Dedifferentiated amniotic fluid mesenchymal stem cell (primary cell): ENCODE results near the gene DENND1B.
"Not testable (repeated sequence)": the region's sequence is repeated elsewhere in the genome, so short reads cannot be mapped to it uniquely, and the experiment has no call there.

Source experiments
- DNase-seq: peaks from one replicate; pipeline ENCODE4 v3.0.0-alpha.2; 2016; ENCODE audit errors: extremely low spot score

DENND1B gene

DNA sequence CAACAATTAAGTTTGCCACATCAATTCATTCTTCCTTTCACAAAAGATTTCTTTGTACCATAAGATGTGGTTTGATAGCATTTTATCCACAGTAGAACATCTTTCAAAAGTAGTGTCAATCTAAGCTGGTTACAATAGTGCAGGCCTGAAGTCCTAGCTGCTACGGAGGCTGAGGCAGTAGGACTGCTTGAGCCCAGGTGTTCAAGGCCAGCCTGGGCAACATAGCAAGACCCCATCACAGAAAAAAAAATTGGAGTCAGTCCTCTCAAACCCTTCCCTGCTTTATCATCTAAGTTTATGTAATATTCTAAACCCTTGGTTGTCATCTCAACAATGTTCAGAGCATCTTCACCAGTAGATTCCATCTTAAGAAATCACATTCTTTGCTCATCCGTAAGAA is 31.7 kb downstream of the DENND1B start:
- no peak for DNase-seq

DNA sequence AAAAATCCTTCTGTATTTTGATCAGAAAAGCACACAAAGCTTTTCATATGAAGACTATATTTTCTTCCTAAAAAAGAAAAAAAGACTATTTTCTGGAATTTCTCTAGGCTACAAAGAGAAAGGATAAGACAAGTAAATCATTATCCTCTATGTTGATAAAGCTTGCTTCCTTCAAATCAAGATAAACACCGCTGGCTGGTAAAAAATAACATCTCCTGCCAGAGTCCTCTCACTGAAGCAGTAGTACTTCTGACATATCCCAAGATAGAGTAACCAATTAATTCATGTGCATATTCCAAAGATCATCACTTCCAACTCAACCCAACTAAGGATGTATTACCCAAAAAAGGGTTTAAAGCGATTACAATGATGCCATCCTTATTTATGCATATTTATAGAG is 34.3 kb downstream of the DENND1B start:
- no peak for DNase-seq

DNA sequence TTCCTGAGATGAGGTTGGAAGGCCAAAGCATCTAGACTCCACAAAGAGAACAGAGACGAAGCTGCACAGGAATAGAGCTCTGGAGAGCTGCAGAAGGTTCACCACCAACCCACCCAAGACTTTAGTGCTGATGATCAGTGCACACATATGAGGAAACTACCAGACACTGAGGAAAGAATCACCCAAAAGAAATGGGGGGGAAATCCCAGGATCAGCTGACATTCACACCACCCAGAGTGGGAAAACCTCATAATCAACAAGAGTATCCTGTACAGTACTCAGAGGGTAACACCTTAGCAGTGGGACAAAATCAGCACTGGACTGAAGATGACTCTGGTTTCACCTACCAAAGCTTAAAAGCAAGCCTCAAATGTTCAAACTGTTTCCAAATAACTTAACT is 36.4 kb downstream of the DENND1B start:
- no peak for DNase-seq

DNA sequence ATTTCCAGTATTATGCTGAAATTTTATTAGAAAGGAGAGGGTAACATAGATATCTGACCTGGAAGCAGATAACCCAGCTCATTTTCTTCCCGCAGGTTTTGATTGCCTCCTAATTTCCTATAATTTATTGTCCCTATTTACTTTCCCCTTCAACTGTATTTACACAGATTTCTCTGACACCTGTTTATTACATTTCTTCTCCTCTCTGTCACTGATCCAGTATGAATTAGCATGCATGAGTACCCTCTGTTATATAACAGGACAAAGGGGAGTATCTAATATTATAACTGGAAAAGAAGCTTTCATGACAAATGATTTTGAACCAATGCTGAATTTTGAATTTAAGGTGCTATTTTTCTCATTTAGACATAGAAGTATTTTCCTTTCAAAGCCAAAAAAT is 37.4 kb downstream of the DENND1B start:
- no peak for DNase-seq

DNA sequence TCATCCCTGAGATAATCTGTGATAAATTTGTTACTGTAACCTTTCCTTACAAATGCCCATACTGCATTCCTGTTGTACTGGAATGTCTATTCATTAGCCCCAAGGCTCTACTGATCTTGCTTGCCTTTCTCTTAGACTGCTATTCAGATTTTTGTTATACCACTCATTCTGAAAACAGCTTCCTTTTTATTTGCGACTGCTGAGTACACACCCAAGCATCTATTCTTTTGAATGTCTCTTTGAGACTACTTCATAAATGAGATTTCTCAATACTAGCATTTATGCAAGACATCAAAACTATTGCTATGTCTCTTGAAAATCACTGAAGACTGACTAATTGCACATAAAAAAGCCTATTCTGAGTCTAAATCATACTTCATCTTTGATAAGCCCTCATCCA is 38.6 kb downstream of the DENND1B start:
- DNase-seq = peak; percentile 52

DNA sequence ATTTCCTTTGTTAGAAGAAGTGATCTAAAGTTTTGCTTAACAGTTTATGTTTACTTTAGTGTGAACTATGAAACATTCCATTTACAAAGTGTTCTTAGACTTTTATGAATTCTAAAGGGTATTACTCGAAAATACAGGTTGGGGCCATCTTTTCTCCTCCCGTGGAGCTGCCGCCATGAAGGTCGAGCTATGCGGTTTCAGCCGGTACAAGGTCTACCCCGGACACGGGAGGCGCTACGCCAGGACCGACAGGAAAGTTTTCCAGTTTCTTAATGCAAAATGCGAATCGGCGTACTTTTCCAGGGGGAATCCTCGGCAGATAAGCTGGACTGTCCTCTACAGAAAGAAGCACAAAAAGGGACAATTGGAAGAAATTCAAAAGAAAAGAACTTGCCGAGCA is 39.8 kb downstream of the DENND1B start:
- DNase-seq = no peak

DNA sequence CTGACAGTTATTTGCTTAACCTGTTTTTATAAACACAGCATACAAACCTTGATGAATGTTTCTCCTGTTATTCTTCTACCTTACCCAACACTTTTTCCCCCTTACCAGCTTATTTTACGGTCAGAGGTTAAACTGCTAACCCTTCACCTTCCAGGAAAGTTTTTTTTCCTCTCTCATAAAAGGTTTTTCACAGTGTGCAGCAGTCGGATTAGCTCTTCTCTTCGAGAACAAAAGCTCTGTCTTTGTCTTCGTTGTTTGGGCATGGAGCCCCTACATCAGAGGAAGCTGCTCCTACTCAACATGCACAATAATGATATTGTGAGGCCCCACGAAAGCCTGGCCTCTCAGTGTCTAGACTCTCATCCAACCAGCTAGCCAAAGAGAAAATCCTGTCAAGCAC is 42.0 kb downstream of the DENND1B start:
- DNase-seq = no peak

DNA sequence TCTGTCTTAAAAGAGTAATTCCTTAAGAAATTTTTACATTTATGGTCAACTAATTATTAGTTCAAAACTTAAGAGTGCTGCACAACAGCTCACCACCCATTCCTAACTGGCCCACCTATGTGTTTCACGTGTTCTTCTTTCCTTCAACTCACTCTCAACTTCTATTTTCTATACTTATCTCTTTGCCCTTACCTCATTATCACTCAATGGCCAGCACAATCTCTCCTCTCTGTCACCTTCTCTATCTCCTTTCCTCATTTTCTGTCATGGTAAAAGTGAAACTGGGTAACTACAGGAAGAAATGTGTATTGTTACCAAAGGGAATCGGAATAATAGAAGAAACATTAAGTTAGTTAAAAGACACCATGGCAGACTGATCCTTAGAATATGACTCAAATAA is 43.1 kb downstream of the DENND1B start:
- DNase-seq = no peak

DNA sequence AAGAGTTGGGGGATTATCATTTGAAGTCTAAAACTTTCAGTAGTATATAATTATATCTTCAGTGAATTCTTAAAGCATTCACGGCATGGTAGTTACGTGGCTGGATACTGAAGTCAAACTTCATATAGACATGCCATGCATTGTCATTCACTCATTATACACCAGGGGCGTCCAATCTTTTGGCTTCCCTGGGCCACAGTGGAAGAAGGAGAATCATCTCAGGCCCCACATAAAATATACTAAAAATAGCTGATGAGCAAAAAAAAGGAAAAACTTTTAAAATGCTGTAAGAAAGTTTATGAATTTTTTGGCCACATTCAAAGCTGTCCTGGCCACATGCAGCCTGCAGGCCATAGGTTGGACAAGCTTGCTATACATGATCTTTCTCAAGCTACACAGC is 43.8 kb downstream of the DENND1B start:
- no peak for DNase-seq

DNA sequence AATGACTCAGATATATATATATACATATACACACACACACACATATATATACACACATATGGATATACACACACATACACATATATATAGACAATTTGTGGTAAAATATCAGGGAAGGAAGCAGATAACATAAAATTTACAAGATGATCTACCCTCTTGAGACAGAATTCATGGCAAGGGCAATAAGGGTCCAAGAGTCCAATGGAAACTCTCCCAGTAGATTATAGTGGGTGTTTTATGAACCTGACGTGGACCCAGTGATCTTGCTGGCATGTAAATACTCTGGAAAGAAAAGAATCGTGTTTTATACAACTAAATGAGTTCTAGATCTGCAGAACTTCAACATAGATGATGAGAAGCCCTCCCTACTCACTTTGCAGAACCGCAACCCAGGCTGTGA is 49.3 kb downstream of the DENND1B start:
- no peak for DNase-seq

DNA sequence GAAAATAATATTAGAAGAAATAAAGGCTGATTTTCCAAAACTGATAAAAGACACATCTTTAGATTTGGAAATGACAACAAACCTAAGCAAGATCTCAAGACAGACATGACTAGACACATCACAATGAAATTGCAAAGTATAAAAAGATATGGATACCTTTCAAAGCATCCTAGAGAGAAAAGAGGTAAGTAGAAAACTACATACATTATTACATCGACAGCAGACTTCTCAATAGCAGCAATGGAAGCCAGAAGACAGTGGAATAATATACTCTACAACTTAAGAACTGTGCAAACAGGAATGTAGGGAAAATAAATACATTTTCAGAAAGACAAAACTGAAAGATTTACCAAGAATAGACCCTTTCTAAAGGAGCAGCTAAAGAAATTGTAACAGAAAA is 50.2 kb downstream of the DENND1B start:
- no peak for DNase-seq

DNA sequence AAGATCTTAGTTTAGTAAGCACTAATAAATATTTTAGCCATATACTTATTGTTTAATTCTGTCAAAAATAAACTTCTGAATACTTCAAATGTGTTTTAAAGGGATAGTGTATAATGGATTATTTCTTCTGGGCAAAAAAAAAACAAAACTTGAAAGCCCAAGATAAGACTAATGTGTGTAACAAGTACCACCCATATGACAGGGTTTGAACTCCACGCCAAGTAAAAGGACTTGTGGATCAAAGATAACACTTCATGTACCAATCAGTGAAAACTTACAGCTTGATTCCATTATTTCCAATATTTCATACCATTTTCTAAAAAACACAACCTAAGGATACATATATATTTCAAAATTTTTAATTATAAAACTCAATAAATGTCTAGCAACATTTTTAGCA is 59.5 kb downstream of the DENND1B start:
- DNase-seq = no peak

DNA sequence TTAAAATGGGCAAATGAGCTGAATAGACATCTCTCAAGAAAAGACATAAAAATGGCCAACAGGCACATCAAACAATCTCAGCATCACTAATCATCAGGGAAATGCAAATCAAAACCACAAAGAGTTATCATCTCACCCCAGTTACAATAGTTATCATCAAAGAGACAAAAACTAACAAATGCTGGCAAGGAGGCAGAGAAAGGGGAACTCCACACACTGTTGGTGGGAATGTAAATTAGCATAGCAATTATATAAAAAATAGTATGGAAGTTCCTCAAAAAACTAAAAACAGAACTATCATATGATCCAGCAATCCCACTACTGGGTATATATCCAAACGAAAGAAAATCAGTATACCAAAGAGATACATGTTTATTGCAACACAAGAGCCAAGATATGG is 68.7 kb downstream of the DENND1B start:
- DNase-seq = no peak

DNA sequence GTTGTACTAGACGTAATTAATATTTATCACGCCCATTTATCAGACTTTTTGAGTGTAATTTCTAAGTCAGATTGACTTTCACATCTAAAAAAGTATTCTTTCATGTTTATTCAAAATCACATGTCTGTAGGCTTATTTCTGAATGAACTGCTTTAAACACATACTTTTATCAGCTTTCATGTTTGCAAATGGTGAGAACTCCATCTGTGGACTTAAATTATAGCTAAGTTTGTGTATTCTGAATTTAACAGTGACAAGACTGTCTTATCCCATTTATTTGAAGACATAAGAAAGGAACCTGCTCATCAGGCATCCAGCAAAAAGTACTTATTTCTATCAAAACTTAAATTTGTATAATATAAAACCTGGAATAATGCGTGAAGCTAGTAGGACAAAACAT is 69.3 kb downstream of the DENND1B start:
- no peak for DNase-seq

DNA sequence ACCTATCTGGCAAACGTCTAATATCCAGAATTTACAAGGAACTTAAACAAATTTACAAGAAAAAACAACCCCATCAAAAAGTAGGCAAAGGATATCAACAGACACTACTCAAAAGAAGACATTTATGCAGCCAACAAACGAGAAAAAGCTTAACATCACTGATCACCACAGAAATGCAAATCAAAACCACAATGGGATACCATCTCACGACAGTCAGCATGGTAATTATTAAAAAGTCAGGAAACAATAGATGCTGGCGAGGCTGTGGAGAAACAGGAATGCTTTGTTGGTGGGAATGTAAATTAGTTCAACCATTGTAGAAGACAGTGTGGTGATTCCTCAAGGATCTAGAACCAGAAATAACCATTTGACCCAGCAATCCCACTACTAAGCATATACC is 74.6 kb downstream of the DENND1B start:
- DNase-seq = not testable (repeated sequence)

DNA sequence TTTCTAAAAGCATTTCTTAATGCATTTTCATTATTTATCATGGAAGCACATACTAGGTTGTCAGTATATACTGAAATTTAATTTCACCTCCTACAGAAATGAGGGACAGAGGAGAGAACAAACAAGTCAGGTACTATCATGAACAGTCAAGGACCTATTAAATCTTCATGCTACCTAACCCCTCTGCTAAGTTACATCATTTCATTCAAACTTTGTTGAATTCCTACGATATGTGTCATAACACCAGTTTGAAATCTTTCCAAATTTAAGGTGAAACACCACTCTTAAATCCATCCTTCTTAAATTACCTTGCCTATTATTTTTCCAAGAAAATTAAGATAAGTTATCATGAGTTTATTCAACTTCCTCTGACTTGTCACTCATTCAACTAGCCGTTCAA is 78.9 kb downstream of the DENND1B start:
- no peak for DNase-seq

DNA sequence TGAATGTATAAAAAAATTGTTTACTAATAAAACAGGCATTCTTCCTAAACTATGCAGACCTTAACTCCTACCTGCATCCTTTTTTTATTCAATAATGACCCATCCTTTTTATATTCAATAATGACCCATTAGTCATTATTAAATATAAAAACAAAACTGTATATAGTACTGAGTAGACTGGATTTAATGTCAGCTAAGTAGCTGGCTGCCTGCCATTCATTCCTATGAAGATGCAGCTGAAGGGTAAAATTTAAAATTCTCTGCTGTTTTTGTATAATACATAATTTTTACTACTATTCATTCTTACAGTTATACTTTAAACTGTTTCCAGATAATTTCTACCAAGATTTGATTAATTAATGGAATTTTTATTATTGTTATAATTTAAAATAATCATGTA is 79.3 kb downstream of the DENND1B start:
- DNase-seq = no peak

DNA sequence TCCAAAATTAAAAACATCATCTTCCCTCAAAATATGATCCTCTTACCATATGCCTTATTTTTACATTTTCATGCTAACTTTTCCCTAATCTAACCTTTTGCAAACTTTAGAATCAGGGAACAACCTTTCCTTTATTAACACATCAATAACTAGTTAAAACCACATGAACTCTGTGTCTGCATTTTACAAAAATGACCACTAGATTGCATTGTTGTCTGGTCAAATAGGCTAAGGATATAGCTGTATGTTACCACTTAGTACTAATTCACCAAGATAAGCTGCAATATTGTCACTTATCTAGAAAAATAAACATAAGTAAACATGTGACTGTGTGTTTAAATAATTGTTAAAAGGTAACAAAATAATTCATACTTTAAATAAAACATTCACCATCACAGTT is 82.3 kb downstream of the DENND1B start:
- DNase-seq = peak; percentile 28

DNA sequence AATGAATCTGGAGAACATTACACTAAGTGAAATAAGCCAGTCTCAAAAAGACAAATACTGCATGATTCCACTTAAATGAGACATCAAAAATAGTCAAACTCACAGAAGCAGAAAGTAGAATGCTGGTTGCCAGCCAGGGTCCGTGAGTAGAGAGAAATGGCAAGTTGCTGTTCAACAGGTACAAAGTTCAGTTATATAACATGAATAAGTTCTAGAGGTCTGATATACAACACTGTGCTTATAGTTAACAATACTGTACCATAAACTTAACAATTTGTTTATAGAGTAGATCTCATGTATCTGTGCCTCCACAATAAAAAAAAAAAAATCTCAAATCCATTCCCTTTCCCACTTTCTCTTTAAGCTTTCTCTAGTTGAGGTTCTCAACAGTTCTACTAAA is 83.5 kb downstream of the DENND1B start:
- no peak for DNase-seq

DNA sequence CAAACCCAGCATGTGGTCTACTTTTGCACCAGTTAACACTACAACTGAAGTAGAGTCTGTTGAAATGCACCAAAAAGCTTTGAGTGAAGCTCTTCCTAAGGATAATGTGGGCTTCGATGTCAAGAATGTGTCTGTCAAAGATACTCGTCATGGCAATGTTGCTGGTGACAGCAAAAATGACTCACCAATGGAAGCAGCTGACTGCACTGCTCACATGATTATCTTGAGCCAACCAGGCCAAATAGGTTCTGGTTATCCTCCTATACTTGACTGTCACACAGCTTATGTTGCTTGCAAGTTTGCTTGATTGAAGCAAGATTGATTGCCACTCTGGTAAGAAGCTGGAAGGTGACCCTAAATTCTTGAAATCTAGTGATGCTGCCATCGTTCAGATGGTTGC is 85.2 kb downstream of the DENND1B start:
- no peak for DNase-seq

DNA sequence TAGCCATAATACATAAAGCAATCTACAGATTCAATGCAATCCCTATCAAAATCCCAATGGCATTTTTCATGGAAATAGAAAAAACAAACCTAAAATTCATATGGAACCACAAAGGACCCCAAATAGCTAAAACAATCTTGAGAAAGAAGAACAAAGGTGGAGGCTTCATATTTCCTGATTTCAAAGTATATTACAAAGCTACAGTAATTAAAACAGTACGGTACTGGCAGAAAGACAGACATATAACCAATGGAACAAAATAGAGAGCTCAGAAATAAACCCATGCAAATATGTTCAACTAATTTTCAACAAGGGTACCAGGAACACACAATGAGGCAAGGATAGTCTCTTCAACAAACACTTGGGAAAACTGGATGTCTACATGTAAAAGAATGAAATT is 87.0 kb downstream of the DENND1B start:
- DNase-seq = no peak

DNA sequence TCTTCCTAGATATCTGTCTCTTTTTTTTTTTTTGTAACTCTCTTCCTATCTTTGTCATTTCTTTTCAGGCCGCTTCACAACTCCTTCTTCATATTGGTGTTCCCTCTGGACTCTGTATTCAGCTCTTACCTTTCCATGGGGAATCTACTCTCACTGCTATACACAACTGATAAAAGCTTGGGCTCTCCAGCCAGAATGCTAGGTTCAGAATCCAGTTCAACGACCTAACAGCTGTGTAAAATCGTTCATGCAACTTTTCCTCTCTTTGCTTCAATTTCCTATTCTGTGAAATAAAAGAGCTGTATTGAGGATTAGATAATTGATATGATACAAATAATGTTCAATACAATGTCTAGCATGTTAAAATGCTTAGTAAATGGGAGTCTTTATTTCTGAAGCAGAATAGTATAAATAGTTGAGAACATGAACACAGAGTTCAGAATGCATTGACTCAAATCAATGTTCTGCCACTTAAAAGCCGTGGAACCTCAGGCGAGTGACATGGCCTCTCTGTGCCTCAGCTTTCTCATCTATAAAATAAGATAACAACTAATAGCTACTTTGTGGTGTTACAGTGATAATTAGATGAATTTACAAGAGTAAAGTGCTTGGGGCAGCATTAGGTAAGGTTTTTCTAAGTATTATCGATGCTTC is 88.5 kb downstream of the DENND1B start:
- DNase-seq = no peak

DNA sequence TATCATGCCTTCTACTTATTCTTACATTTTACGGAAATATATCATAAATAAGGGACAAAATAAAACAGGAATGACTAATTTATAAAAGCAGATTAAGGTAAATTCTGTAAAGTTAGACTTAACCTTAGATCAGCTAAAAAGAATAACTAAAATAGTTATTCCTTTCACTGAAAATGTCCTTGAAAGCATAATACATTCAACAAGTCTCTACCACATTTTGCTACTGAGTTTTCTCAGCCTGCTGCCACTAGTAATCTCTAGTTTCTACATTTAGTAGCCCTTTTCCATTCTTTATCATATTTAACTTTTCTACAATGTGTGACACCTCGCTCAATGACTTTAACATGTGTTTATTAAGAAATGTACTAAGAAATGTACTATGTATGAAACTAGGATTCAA is 89.0 kb downstream of the DENND1B start:
- DNase-seq = no peak

DNA sequence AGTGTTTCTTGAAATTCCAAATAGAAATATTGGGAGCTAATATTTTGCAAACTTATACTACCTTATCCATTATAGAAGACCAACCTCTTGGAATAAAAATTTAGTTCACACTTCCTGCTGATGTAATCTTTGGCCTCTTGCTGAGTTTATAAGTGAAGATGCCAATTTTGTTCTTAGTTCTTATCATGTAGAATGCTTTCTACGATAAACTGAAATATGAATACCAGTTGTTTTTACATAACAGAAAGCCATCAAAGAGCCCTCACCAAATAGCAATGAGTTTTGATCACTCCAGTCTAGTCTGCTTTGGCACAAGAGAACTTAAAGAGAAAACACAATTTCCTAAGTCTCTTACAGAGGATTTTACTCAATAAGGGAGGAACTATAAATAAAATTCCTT is 89.5 kb downstream of the DENND1B start:
- no peak for DNase-seq
